Glutamatergic neuron (in vitro differentiated cells): ENCODE measurements around the gene CLEC10A. TPM values are rescaled to one million over a fixed set of nuclear protein-coding genes. Genes with fewer than 3 reads are reported as not detected.
A peak's percentile ranks its signal among the peaks of the same experiment; 100 is the strongest.
"Not testable (repeated sequence)": the region's sequence is repeated elsewhere in the genome, so short reads cannot be mapped to it uniquely, and the experiment has no call there.

Source experiments
- DNase-seq: peaks from one replicate; pipeline ENCODE4 v3.0.0; 2022
- H3K27ac Mint-ChIP-seq: one replicate; pipeline ENCODE4 v1.8.0; 2020; ENCODE audit warnings: mild to moderate bottlenecking, mixed read lengths, inconsistent platforms; ENCODE audit not compliant: unreplicated experiment
- H3K27me3 Mint-ChIP-seq: one replicate; pipeline ENCODE4 v1.8.0; 2020; ENCODE audit warnings: mild to moderate bottlenecking, moderate library complexity, mixed read lengths, inconsistent platforms; ENCODE audit not compliant: unreplicated experiment
- H3K36me3 Mint-ChIP-seq: one replicate; pipeline ENCODE4 v1.8.0; 2020; ENCODE audit warnings: mild to moderate bottlenecking, mixed read lengths, inconsistent platforms; ENCODE audit not compliant: unreplicated experiment
- H3K4me1 Mint-ChIP-seq: one replicate; pipeline ENCODE4 v1.8.0; 2020; ENCODE audit warnings: mild to moderate bottlenecking, low read depth, mixed read lengths, inconsistent platforms; ENCODE audit not compliant: unreplicated experiment
- H3K4me3 Mint-ChIP-seq: one replicate; pipeline ENCODE4 v1.8.0; 2020; ENCODE audit warnings: mild to moderate bottlenecking, mixed read lengths, inconsistent platforms; ENCODE audit not compliant: unreplicated experiment
- H3K9me3 Mint-ChIP-seq: one replicate; pipeline ENCODE4 v1.8.0; 2020; ENCODE audit warnings: mild to moderate bottlenecking, moderate library complexity, mixed read lengths, inconsistent platforms; ENCODE audit not compliant: unreplicated experiment
- total RNA-seq: library from RNA; stranded (reverse); fragmentation: NEBNext Ultra II Directional; extraction: Animal tissue kit (Norgen Biotek cat#: 25700); gene quantifications from one replicate; pipeline ENCODE4 v1.2.1, GENCODE V29; 2021; ENCODE audit not compliant: unreplicated experiment
- TF ChIP-seq, protein P1 (sequence below): fragments of 200-600 bp; sonication (generic); IDR thresholded peaks from one replicate; pipeline ENCODE4 v1.5.0; 2021; ENCODE audit not compliant: partially characterized antibody, unreplicated experiment

Gene CLEC10A
- total RNA-seq, 1 donor from 2014 or later = not detected

DNA sequence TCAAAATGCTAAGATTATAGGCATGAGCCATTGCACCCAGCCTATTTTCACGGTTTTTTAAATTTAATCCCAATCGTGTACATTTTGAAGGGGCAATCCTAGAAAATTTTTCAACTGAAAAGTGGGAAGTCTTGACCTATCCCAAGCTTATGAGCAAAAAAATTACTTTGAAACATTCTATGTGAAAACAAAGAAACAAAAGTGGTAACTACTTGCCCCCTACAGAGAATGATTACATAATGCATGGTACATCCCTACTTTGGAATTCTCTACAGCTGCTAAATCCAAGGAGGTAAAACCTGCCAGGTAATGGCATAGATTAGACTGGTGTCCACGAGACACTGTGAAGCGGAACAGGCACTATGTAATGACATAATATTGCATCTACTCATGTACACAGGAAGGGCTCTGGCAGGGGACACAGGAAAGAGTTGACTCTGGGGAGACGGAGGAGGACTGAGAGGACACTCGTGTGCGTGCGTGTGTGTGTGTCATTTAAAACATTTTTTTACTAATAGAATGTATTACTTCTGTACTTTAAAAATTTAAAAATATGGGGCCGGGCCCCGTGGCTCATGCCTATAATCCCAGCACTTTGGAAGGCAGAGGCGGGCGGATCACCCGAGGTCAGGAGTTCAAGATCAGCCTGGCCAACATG, 18.9 kb upstream of the CLEC10A start:
- Mint-ChIP-seq H3K4me3 (no peak overlapping the region), H3K27ac (no peak overlapping the region), H3K36me3 (peaks cover 9% of the 10 kb centered on the region), H3K9me3 (peaks cover 6% of the 10 kb centered on the region), H3K27me3 (peaks cover 17% of the 10 kb centered on the region), H3K4me1 (peaks cover 10% of the 10 kb centered on the region)
- TF ChIP-seq, protein P1, sequence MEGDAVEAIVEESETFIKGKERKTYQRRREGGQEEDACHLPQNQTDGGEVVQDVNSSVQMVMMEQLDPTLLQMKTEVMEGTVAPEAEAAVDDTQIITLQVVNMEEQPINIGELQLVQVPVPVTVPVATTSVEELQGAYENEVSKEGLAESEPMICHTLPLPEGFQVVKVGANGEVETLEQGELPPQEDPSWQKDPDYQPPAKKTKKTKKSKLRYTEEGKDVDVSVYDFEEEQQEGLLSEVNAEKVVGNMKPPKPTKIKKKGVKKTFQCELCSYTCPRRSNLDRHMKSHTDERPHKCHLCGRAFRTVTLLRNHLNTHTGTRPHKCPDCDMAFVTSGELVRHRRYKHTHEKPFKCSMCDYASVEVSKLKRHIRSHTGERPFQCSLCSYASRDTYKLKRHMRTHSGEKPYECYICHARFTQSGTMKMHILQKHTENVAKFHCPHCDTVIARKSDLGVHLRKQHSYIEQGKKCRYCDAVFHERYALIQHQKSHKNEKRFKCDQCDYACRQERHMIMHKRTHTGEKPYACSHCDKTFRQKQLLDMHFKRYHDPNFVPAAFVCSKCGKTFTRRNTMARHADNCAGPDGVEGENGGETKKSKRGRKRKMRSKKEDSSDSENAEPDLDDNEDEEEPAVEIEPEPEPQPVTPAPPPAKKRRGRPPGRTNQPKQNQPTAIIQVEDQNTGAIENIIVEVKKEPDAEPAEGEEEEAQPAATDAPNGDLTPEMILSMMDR = no peak
- no peak for DNase-seq

DNA sequence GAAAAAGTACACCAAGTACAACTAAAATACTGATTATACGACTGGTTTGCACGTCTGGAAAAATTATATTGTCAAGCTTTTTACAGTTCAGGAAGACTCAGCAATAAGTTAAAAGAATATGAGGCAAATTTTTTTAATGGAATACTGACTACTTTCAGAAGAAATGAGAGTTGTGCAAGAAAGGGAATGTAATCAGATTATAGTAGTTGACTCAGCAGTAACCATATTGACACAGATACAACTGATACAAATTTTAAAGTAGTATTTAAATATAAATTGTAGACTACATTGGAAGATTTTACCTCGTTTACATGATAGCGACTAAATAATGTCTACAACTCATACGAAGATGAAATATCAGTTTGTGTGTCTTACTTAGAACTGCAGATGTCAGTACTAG, 17.9 kb upstream of the CLEC10A start:
- H3K4me3 Mint-ChIP-seq = no peak overlapping the region
- H3K27me3 Mint-ChIP-seq = peaks cover 15% of the 10 kb centered on the region
- H3K36me3 Mint-ChIP-seq = peaks cover 6% of the 10 kb centered on the region
- H3K9me3 Mint-ChIP-seq = peaks cover 4% of the 10 kb centered on the region
- no peak overlapping the region for H3K27ac Mint-ChIP-seq
- DNase-seq = no peak
- H3K4me1 Mint-ChIP-seq = peaks cover 6% of the 10 kb centered on the region
- TF ChIP-seq, protein P1 = no peak

DNA sequence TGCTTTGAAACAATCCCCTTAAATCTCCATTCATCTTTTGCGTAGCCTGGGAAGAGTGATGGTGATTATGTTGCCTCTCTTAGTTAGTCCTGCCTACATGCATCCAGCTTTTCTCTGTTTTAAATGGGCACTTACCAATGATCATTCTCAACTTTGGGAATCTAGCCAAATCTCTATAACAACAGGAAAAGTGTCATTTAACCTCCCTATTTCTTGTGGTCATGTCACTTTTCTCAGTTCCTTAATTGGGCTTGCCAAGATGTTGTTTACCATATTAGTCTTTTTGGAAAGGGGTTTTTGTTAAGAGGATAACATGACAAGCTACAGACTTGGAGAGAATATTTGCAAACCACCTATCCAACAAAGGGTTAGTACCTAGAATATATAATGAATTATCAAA, 15.6 kb upstream of the CLEC10A start:
- H3K27ac Mint-ChIP-seq = no peak overlapping the region
- H3K27me3 Mint-ChIP-seq = peaks cover 9% of the 10 kb centered on the region
- TF ChIP-seq, protein P1 = no peak
- H3K4me1 Mint-ChIP-seq = peaks cover 4% of the 10 kb centered on the region
- H3K36me3 Mint-ChIP-seq = peaks cover 6% of the 10 kb centered on the region
- no peak overlapping the region for H3K4me3 Mint-ChIP-seq
- no peak for DNase-seq
- peaks cover 5% of the 10 kb centered on the region for H3K9me3 Mint-ChIP-seq

DNA sequence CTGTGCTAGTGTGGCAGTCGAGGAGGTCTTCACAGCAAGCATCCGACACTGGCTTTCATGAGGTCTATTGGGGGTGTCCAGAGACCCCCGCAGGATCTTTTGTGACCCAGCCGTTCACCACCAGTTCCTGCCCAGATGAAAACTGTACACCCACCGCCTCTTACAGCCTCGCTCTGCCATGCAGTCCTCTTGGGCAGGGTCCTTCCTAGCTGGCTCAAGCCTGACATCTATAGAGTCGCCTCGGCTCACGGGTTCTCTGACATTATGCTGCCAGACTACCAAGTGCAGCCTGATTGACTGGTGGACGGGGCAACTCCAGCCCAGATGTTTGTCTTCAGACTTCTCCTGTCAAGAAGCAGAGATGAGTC, 14.6 kb upstream of the CLEC10A start:
- Mint-ChIP-seq H3K27me3 (peaks cover 5% of the 10 kb centered on the region), H3K9me3 (peaks cover 5% of the 10 kb centered on the region), H3K27ac (no peak overlapping the region), H3K4me3 (no peak overlapping the region), H3K4me1 (peaks cover 4% of the 10 kb centered on the region), H3K36me3 (peaks cover under 1% of the 10 kb centered on the region)
- DNase-seq = no peak
- TF ChIP-seq, protein P1 = no peak

DNA sequence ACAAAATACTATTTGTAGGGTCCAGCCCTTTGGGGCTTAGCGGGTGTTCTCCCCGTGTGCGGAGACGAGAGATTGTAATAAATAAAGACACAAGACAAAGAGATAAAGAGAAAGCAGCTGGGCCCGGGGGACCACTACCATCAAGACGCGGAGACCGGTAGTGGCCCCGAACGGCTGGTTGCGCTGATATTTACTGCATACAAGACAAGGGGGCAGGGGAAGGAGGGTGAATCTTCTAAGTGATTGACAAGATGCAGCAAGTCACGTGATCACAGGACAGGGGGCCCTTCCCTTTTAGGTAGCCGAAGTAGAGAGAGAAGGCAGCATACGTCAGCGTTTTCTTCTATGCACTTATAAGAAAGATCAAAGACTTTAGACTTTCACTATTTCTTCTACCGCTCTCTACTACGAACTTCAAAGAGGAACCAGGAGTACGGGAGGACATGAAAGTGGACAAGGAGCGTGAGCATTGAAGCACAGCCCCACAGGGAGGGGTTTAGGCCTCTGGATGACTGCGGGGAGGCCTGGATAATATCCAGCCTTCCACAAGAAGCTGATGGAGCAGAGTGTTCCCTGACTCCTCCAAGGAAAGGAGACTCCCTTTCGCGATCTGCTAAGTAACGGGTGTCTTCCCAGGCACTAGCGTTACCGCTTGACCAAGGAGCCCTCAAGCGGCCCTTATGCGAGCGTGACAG, 11.4 kb upstream of the CLEC10A start:
- H3K36me3 Mint-ChIP-seq, H3K27ac Mint-ChIP-seq, H3K27me3 Mint-ChIP-seq, H3K9me3 Mint-ChIP-seq, H3K4me1 Mint-ChIP-seq, DNase-seq: not testable (repeated sequence)
- peak overlapping the region; percentile 57 for H3K4me3 Mint-ChIP-seq

DNA sequence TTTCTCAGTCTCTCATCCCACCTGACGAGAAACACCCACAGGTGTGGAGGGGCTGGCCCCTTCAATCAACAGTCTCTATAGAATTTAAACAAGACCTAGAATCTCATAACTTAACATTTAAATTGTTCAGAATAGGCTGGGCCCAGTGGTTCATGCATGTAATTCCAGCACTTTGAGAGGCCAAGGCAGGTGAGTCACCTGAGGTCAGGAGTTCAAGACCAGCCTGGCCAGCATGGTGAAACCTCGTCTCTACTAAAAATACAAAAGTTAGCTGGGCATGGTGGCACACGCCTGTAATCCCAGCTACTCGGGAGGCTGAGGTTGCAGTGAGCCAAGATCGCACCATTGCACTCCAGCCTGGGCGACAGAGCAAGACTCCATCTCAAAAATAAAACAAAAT, 9.5 kb upstream of the CLEC10A start:
- not testable (repeated sequence) for H3K4me1 Mint-ChIP-seq, H3K27me3 Mint-ChIP-seq, H3K9me3 Mint-ChIP-seq, H3K4me3 Mint-ChIP-seq, H3K36me3 Mint-ChIP-seq, H3K27ac Mint-ChIP-seq, DNase-seq

DNA sequence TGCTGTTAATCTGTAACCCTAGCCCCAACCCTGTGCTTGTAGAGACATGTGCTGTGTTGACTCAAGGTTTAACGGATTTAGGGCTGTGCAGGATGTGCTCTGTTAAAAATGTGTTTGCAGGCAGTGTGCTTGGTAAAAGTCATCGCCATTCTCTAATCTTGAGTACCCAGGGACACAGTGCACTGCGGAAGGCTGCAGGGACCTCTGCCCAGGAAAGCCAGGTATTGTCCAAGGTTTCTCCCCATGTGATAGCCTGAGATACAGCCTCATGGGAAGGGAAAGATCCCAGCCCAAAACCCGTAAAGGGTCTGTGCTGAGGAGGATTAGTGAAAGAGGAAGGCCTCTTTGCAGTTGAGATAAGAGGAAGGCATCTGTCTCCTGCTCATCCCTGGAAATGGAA, 8.4 kb upstream of the CLEC10A start:
- not testable (repeated sequence) for H3K36me3 Mint-ChIP-seq, H3K4me3 Mint-ChIP-seq, H3K4me1 Mint-ChIP-seq, H3K9me3 Mint-ChIP-seq, H3K27ac Mint-ChIP-seq, H3K27me3 Mint-ChIP-seq, DNase-seq
